Stimulated activated CD8-positive, alpha-beta memory T cell treated with anti-CD3 and anti-CD28 coated beads, Interleukin-15, amount 100 ng/mL, for 48 hours (primary cell): ENCODE results near the gene NR3C2.
"Not testable (repeated sequence)": the region's sequence is repeated elsewhere in the genome, so short reads cannot be mapped to it uniquely, and the experiment has no call there.

Experiments
- DNase-seq, 2 donors: peaks; one replicate each; pipeline ENCODE4 v3.0.0-alpha.2; 2020; ENCODE audit warnings: low read depth in 2 of 2

Gene NR3C2

GRCh38 chr4:148369919-148370318 lies 72.3 kb downstream of the NR3C2 start:
- DNase-seq: no peak

DNA sequence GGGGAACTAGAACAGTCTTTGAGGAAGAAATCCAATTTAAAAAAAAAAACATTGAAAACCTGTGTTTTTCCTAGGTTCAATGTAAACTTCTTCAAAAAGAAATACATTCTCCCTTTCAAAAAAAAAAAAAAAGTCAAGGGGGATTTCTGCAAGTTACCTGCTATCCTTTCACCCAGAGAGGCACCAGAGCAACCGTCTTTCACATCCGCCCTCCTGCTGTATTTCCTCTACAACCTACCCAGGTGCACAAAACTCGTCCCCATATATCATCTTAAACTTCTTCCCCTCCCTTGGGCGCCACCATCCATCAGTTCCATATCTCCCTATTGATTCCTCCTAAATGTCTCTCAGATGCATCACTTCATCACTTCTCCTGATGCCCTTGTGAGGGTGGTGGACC lies 74.5 kb downstream of the NR3C2 start:
- no peak for DNase-seq

DNA sequence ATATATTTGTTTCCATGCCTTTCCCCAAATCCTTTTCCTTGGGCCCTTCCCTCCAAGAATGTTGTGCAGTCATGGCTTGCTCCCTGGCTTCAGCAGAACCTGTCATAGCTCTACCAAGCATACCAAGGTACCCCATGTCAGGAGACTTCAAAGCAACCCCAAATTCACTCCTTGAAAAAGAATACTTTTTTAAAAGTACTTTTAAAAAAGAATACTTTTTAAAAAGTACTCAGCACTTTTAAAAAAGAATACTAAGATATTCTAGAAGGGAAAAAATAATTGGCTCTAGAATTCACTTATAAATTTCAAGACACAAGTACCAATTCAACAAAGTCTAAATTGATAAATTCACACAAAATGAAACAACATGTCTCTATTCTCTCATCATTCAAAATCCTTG lies 76.0 kb downstream of the NR3C2 start:
- DNase-seq: no peak

- no peak for DNase-seq
Observed at GRCh38 chr4:148364525-148364924, 77.7 kb downstream of the NR3C2 start.

- no peak for DNase-seq
Observed at GRCh38 chr4:148359769-148360168, 82.4 kb downstream of the NR3C2 start.

GRCh38 chr4:148355442-148356123 lies 86.6 kb downstream of the NR3C2 start:
- DNase-seq: no peak

GRCh38 chr4:148354186-148354585 lies 88.0 kb downstream of the NR3C2 start:
- no peak for DNase-seq

- no peak for DNase-seq
Observed at GRCh38 chr4:148353571-148353970, 88.6 kb downstream of the NR3C2 start.

DNA sequence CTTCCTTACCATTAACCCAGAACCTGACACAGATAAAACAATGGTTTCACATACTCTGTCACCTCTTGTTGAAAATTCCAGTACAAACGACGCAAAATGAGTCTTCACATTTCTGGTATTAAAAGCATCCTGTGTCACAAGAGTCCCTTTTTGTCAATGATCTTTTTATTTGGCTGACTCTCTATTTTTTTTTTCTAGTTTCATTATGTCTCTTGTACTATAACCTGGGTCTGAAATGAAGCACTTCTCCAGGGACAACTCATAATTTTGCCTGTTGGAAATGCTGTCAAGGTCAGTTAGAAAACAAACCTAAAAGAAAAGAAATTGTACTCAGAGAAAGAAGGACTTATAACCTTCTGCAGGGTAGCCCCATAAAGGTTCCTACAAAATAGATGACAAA lies 93.1 kb downstream of the NR3C2 start:
- no peak for DNase-seq

DNA sequence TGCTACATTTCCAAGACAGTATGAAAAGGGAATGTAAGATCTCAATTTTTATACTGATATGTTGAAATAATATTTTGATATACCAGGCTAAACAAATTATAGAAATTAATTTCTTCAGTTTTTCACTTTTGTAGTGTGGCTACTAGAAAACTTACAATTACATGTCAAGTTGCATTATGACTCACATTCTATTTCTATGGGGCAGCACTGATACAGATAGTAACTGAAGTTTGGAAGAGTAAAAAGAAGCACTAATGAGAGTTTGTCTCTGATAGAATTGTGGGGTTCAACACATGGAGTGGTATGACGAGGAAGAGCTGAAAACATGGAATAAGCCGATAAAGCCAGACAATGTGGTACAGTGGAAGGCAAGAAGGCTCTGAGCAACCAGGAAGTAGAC lies 95.6 kb downstream of the NR3C2 start:
- no peak for DNase-seq

GRCh38 chr4:148345509-148345908 lies 96.7 kb downstream of the NR3C2 start:
- no peak for DNase-seq

DNA sequence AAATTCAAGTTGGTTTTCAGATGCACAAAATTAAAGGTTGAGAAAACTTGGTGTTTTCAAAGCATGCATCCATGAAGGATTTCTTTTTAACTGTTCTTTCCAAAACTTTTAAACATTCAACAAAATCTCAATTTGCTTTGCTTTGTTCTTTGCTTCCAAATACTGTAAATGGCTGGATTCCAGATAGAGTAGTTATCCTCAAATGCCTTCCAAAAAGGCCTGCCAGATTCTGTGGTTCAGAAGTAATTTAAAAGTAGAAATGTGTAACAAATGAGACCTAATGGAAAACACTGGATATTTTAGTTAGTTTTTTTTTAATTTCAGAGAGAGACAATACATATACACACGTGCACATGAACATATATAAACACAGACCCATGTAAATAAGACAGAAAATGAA lies 97.3 kb downstream of the NR3C2 start:
- no peak for DNase-seq

GRCh38 chr4:148344352-148344751 lies 97.9 kb downstream of the NR3C2 start:
- no peak for DNase-seq

- DNase-seq: no peak
Observed at GRCh38 chr4:148341980-148342800, 100.0 kb downstream of the NR3C2 start.

- DNase-seq: no peak
Observed at GRCh38 chr4:148335133-148335532, 107.1 kb downstream of the NR3C2 start.

DNA sequence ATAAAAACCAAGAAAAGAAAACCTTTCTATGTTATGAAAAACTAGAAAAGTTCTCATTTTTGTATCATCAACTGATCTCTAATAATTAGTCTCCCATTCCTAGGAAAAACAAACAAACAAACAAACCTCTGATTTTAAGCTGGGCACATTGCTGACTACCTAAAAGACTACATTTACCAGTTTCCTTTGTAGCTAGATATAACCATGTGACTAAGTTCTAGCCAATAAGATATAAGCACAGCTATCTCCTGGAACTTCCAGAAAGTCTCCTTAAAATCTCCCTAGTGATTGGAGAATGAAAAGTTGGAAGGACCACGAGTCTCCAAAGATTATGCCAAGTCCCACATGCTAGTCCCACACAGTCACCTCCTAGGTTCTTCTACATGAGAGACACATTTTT lies 108.9 kb downstream of the NR3C2 start:
- no peak for DNase-seq

GRCh38 chr4:148332486-148332885 lies 109.7 kb downstream of the NR3C2 start:
- DNase-seq: no peak

- DNase-seq: no peak
Observed at GRCh38 chr4:148330724-148331123, 111.5 kb downstream of the NR3C2 start.

DNA sequence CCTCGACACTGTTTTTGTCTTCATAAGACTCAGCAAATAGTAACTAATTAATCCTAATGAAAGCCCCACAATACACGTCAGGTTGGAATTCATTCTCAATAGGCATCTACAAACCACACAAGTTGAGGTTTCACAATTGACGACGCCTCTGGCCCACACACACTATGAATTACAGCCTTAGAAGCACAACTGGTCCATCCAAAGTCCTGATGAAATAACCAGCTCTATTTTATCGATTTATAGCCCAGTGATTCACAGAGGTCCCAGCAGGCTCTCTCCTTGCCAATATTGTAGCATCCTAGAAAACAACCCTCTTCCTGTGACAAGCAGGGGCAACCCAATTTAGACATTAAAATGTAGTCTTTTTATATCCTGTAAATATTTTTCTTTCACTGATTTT lies 112.1 kb downstream of the NR3C2 start:
- DNase-seq: no peak

DNA sequence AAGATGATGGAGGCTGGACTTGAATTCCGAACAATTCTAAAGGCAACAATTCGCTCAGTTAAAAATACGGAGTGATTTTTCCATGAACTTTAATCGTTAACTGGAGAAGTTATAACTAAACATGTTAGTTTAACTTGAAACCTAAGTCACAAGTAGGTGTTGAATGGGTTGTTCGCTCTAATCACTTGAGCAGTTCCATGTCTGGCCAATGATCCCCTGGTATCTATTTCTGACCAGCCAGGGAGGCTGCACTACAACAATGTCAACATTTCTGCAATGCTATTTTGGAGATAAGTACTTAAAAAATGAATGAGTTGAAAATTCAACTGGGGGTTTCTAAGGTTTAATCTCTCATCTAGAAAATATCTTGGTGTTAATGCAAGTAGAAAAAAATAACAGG lies 112.5 kb downstream of the NR3C2 start:
- no peak for DNase-seq

DNA sequence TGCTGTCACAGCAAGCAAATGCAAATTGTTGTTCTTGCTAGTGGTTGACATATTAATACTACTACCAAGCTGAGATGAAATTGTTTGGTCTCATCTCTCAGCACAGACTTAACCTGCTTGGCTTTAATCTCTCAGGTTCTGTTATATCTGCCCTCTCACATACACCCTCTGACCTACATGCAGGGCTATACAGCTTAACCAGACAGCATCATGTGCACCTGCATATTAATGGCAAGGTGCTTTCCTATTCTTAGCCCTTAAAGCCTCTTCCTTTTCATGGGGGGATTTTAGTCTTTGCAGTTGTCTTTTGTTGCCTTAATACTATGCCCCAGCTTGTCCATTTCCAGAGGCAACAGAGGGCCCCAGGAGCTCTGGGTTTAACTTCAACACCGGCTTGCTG lies 114.5 kb downstream of the NR3C2 start:
- DNase-seq: no peak

DNA sequence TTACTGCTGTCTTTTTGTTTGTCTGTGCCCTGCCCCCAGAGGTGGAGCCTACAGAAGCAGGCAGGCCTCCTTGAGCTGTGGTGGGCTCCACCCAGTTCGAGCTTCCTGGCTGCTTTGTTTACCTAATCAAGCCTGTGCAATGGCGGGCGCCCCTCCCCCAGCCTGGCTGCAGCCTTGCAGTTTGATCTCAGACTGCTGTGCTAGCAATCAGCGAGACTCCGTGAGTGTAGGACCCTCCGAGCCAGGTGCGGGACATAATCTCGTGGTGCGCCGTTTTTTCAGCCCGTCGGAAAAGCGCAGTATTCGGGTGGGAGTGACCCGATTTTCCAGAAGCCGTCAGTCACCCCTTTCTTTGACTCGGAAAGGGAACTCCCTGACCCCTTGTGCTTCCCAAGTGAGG lies 118.9 kb downstream of the NR3C2 start:
- DNase-seq: not testable (repeated sequence)

DNA sequence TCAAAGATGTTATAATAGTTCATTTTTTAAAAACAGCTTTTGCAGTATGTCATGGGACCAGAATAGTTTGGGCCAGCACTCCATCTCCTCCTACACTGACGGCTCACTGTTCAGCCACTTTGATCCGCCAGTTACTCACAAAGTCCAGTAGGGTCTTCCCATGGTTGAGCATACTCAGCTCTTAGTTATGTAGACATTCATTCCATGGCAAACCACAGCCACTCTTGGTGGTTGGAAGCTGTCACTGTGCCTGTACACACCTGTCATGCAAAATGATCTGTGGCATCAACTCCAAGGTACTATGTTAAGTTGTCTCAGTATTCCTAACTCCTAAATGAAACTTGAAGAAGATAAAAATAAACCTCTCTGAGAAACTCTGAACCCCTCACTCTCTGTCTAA lies 127.2 kb downstream of the NR3C2 start:
- no peak for DNase-seq
